GM12878 (cell line): ENCODE results near the gene OR56A1. TPM values are rescaled to one million over a fixed set of nuclear protein-coding genes. Genes with fewer than 3 reads are reported as not detected.

Experiments
- ATAC-seq: fragments of 200-7000 bp; cut with Tn5 transposase; 3 replicates; pipeline ENCODE4 v1.9.1; 2020; ENCODE audit warnings: mild to moderate bottlenecking, moderate library complexity
- BruUV-seq: library from RNA; stranded (reverse); fragments of 400-500 nt; replicated peaks from 2 replicates; lab custom pipeline; 2021; lab: Mats Ljungman, UMichigan
- CTCF ChIA-PET: fragments of 300-600 bp; sonication (Branson Sonifier 250); formaldehyde crosslinking; extraction: SDS; loops from one replicate; lab custom pipeline; 2021; ENCODE audit warnings: inconsistent platforms; lab: Yijun Ruan, JAX
- POLR2A ChIA-PET: fragments of 350-600 bp; formaldehyde crosslinking; extraction: SDS; loops from one replicate; lab custom pipeline; 2021; ENCODE audit warnings: inconsistent platforms; lab: Charles Lee
- RAD21 ChIA-PET: fragments of 300-600 bp; sonication (Branson Sonifier 250); formaldehyde crosslinking; loops from one replicate; lab custom pipeline; 2023; ENCODE audit warnings: antibody characterized with exemption; ENCODE audit not compliant: unreplicated experiment; lab: Charles Lee
- SMC1A ChIA-PET: fragments of 300-600 bp; sonication (Branson Sonifier 250); formaldehyde crosslinking; loops from one replicate; lab custom pipeline; 2023; ENCODE audit not compliant: unreplicated experiment, uncharacterized antibody; lab: Charles Lee
- DNase-seq: peaks from one replicate; pipeline ENCODE4 v3.0.0-alpha.2; 2011; ENCODE audit warnings: low read depth, low spot score
- FAIRE-seq: peaks from 3 replicates; lab custom pipeline; 2011; peaks lifted over from hg19 to GRCh38; lab: Jason Lieb, UNC
- H2AFZ ChIP-seq: 2 replicates; pipeline ENCODE4 v1.6.0; 2011; ENCODE audit warnings: low read depth, low read length, control low read depth; ENCODE audit not compliant: control insufficient read depth
- H3K27ac ChIP-seq: 2 replicates; pipeline ENCODE4 v1.5.1; 2011; ENCODE audit warnings: control low read depth; ENCODE audit not compliant: control insufficient read depth, insufficient read depth
- H3K27me3 ChIP-seq, 2 experiments: replicated peaks in 1 of 2; 2 replicates each; pipeline versions ENCODE4 v1.6.0 to v1.6.1; 2011; ENCODE audit warnings: low read length in 1 of 2; ENCODE audit not compliant: control insufficient read depth in 2 of 2, insufficient read depth in 2 of 2
- H3K36me3 ChIP-seq, 2 experiments: 2 replicates each; pipeline ENCODE4 v1.5.1; 2011; ENCODE audit warnings: low read length in 1 of 2; ENCODE audit not compliant: control insufficient read depth in 2 of 2, insufficient read depth in 2 of 2
- H3K4me1 ChIP-seq: 2 replicates; pipeline ENCODE4 v1.6.1; 2011; ENCODE audit warnings: mild to moderate bottlenecking, low read length, moderate library complexity, mixed read lengths; ENCODE audit not compliant: control insufficient read depth, insufficient read depth
- H3K4me2 ChIP-seq: 2 replicates; pipeline ENCODE4 v1.6.0; 2011; ENCODE audit warnings: control low read depth; ENCODE audit not compliant: control insufficient read depth, insufficient read depth
- H3K4me3 ChIP-seq: fragments of 200-600 bp; sonication (generic); 2 replicates; pipeline ENCODE4 v1.5.1; 2016
- H3K79me2 ChIP-seq: 2 replicates; pipeline ENCODE4 v1.6.0; 2011; ENCODE audit warnings: low read length; ENCODE audit not compliant: control insufficient read depth, insufficient read depth
- H3K9ac ChIP-seq: 2 replicates; pipeline ENCODE4 v1.8.0; 2011; ENCODE audit warnings: low read length, control low read depth, mixed read lengths; ENCODE audit not compliant: control insufficient read depth, insufficient read depth
- H3K9me3 ChIP-seq: replicated peaks from 3 replicates; pipeline ENCODE4 v1.5.1; 2011; ENCODE audit warnings: mild to moderate bottlenecking, low read length; ENCODE audit not compliant: control insufficient read depth, insufficient read depth
- H4K20me1 ChIP-seq: 2 replicates; pipeline ENCODE4 v1.6.0; 2011; ENCODE audit not compliant: control insufficient read depth, insufficient read depth
- CREB1 ChIP-seq: IDR thresholded peaks from 2 replicates; pipeline ENCODE4 v1.6.1; 2012; ENCODE audit warnings: low read depth, mild to moderate bottlenecking, inconsistent platforms
- CUX1 ChIP-seq: IDR thresholded peaks from 2 replicates; pipeline ENCODE4 v1.6.1; 2012; ENCODE audit warnings: improper control_type of control experiment, low read depth, low read length; ENCODE audit not compliant: insufficient replicate concordance
- JUNB ChIP-seq: IDR thresholded peaks from 2 replicates; pipeline ENCODE4 v1.6.1; 2016; ENCODE audit warnings: antibody characterized with exemption, mild to moderate bottlenecking
- LARP7 ChIP-seq: fragments of 450-650 bp; IDR thresholded peaks from 2 replicates; pipeline ENCODE4 v1.6.1; 2017; ENCODE audit warnings: mild to moderate bottlenecking
- NFYB ChIP-seq: IDR thresholded peaks from 2 replicates; pipeline ENCODE4 v1.6.1; 2011; ENCODE audit warnings: low read depth, mild to moderate bottlenecking, low read length, improper control_type of control experiment, moderate library complexity; ENCODE audit not compliant: insufficient read depth
- PAX8 ChIP-seq: fragments of 450-650 bp; IDR thresholded peaks from 2 replicates; pipeline ENCODE4 v1.6.1; 2017; ENCODE audit warnings: mild to moderate bottlenecking, moderate library complexity
- SMC3 ChIP-seq: IDR thresholded peaks from 2 replicates; pipeline ENCODE4 v1.6.1; 2011; ENCODE audit warnings: low read length, improper control_type of control experiment, borderline replicate concordance
- SPI1 ChIP-seq: IDR thresholded peaks from 2 replicates; pipeline ENCODE4 v1.6.1; 2011; ENCODE audit warnings: low read depth, mild to moderate bottlenecking, low read length, moderate library complexity, borderline replicate concordance; ENCODE audit not compliant: insufficient read depth
- YBX1 ChIP-seq: fragments of 450-650 bp; IDR thresholded peaks from 2 replicates; pipeline ENCODE4 v1.6.1; 2016; ENCODE audit warnings: antibody characterized with exemption
- WGBS: methylation state at CpG from one replicate; pipeline ENCODE4 v1.1.6; 2016; ENCODE audit warnings: low lambda C conversion rate; ENCODE audit not compliant: insufficient replicate concordance, insufficient coverage; ENCODE audit errors: missing lambda C conversion rate; 5-methylcytosine and 5-hydroxymethylcytosine counted together
- in situ Hi-C: fragments of 300-500 bp; cut with MboI; formaldehyde crosslinking; loops from 9 replicates; pipeline ENCODE4 v1.14.3; 2018; ENCODE audit warnings: mixed read lengths
- intact Hi-C: fragments of 100-400 bp; cut with micrococcal nuclease; formaldehyde crosslinking; loops from one replicate; pipeline ENCODE4 v1.14.2; 2022; ENCODE audit not compliant: unreplicated experiment
- polyA plus RNA-seq, 11 experiments: library from polyadenylated mRNA; depleted of rRNA in 4 of 11; unstranded in 6 of 11; stranded (reverse) in 5 of 11; fragments of >200 nt; fragmentation: Nextera tagmentation in 4 of 11; fragmentation: Illumina TruSeq in 1 of 11; extraction: Ambion mirVana in 4 of 11; extraction: Trizol in 1 of 11; gene quantifications; 1 replicate in 1 of 11; 2 replicates in 10 of 11; pipeline versions ENCODE4 v1.2.1 to v1.2.3, GENCODE V29; 2011 to 2016; ENCODE audit warnings: inconsistent platforms in 2 of 11, missing spikeins in 2 of 11, low read depth in 1 of 11
- total RNA-seq, 4 experiments: library from RNA; depleted of rRNA in 3 of 4; stranded (reverse); fragments of >200 nt in 3 of 4; fragmentation: Illumina TruSeq in 1 of 4; extraction: Trizol in 1 of 4; gene quantifications; 2 replicates each; pipeline versions ENCODE4 v1.2.1 to v1.2.3, GENCODE V29; 2013 to 2021
- TF ChIP-seq, protein P1 (sequence below): IDR thresholded peaks from 2 replicates; pipeline ENCODE4 v1.6.1; 2012; ENCODE audit warnings: low read length, inconsistent platforms
- TF ChIP-seq, protein P2 (sequence below): IDR thresholded peaks from 2 replicates; pipeline ENCODE4 v1.6.1; 2011; ENCODE audit warnings: mild to moderate bottlenecking, low read depth, low read length, moderate library complexity; ENCODE audit not compliant: insufficient replicate concordance
- TF ChIP-seq, protein P3 (sequence below): fragments of 450-650 bp; IDR thresholded peaks from 2 replicates; pipeline ENCODE4 v1.6.1; 2018; ENCODE audit warnings: mild to moderate bottlenecking, low read depth, moderate library complexity; ENCODE audit not compliant: partially characterized antibody

OR56A1 gene
- total and polyA plus RNA-seq, 10 of the 15 experiments (the other 5 are each of a cell fraction or from before 2014, with no cell fraction given) = not detected

DNA sequence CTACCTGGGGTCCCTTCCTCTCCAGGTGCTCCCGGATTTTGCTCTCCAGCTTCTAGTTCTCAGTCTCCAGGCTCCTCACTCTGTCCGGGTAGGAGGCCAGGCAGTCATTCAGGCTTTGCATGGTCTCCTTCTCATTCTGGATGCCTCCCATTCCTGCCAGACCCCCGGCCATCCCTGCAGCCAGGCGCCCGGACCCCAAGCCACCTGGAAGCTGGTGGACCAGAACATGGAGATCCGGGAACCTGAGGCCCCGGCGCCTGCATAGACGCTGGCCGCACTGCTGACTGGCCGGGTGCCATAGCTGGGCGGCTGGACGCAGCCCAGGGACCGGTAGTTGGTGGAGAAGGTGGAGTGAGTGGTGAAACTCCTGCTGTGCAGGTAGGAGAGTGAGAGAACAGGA is 35.8 kb downstream of the OR56A1 start:
- in situ Hi-C loops = no loop called here
- no peaks in the 10 kb centered on the region for H3K27me3 ChIP-seq
- ChIA-PET POLR2A (no interaction called here), SMC1A (no interaction called here), CTCF (no interaction called here), RAD21 (interaction anchor here (0.6 kb wide), 1 partner anchor 22 kb away, joined by 3 read pairs; no protein-coding TSS in a partner anchor)
- FAIRE-seq (no peak), ATAC-seq (no peak), DNase-seq (no peak)
- no TSS peak for BruUV-seq
- H3K9me3 ChIP-seq = no peaks in the 10 kb centered on the region
- no peak overlapping the region for H3K27ac ChIP-seq
- H2AFZ ChIP-seq = no peak overlapping the region
- intact Hi-C loops = no loop called here
- WGBS = 33% methylated on average over 14 of the region's 14 CpGs
- no peak overlapping the region for H3K4me3 ChIP-seq
- H3K79me2 ChIP-seq = no peaks in the 10 kb centered on the region
- no peaks in the 10 kb centered on the region for H3K4me1 ChIP-seq
- no peak overlapping the region for H3K9ac ChIP-seq
- H3K36me3 ChIP-seq = no peaks in the 10 kb centered on the region
- no peaks in the 10 kb centered on the region for H4K20me1 ChIP-seq
- H3K4me2 ChIP-seq = no peak overlapping the region
- TF ChIP-seq PAX8 (no peak), LARP7 (no peak), JUNB (no peak), CUX1 (no peak), CREB1 (no peak), NFYB (no peak), SPI1 (no peak), YBX1 (no peak), SMC3 (no peak)
- TF ChIP-seq, protein P1, sequence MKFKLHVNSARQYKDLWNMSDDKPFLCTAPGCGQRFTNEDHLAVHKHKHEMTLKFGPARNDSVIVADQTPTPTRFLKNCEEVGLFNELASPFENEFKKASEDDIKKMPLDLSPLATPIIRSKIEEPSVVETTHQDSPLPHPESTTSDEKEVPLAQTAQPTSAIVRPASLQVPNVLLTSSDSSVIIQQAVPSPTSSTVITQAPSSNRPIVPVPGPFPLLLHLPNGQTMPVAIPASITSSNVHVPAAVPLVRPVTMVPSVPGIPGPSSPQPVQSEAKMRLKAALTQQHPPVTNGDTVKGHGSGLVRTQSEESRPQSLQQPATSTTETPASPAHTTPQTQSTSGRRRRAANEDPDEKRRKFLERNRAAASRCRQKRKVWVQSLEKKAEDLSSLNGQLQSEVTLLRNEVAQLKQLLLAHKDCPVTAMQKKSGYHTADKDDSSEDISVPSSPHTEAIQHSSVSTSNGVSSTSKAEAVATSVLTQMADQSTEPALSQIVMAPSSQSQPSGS = no peak
- TF ChIP-seq, protein P2, sequence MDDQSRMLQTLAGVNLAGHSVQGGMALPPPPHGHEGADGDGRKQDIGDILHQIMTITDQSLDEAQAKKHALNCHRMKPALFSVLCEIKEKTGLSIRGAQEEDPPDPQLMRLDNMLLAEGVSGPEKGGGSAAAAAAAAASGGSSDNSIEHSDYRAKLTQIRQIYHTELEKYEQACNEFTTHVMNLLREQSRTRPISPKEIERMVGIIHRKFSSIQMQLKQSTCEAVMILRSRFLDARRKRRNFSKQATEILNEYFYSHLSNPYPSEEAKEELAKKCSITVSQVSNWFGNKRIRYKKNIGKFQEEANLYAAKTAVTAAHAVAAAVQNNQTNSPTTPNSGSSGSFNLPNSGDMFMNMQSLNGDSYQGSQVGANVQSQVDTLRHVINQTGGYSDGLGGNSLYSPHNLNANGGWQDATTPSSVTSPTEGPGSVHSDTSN = no peak
- TF ChIP-seq, protein P3, sequence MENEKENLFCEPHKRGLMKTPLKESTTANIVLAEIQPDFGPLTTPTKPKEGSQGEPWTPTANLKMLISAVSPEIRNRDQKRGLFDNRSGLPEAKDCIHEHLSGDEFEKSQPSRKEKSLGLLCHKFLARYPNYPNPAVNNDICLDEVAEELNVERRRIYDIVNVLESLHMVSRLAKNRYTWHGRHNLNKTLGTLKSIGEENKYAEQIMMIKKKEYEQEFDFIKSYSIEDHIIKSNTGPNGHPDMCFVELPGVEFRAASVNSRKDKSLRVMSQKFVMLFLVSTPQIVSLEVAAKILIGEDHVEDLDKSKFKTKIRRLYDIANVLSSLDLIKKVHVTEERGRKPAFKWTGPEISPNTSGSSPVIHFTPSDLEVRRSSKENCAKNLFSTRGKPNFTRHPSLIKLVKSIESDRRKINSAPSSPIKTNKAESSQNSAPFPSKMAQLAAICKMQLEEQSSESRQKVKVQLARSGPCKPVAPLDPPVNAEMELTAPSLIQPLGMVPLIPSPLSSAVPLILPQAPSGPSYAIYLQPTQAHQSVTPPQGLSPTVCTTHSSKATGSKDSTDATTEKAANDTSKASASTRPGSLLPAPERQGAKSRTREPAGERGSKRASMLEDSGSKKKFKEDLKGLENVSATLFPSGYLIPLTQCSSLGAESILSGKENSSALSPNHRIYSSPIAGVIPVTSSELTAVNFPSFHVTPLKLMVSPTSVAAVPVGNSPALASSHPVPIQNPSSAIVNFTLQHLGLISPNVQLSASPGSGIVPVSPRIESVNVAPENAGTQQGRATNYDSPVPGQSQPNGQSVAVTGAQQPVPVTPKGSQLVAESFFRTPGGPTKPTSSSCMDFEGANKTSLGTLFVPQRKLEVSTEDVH = no peak
